WTC11 (cell line): ENCODE measurements around the gene RHBG.

Experiments
- CREM ChIP-seq: sonication (generic); formaldehyde crosslinking; IDR thresholded peaks from 2 replicates; pipeline ENCODE4 v1.8.1; 2022; ENCODE audit warnings: mild to moderate bottlenecking, missing genetic modification reagents, moderate library complexity
- ESRRA ChIP-seq: sonication (generic); formaldehyde crosslinking; IDR thresholded peaks from 2 replicates; pipeline ENCODE4 v1.8.1; 2022; ENCODE audit warnings: mild to moderate bottlenecking, missing genetic modification reagents, borderline replicate concordance
- FOXJ3 ChIP-seq: sonication (generic); formaldehyde crosslinking; IDR thresholded peaks from 2 replicates; pipeline ENCODE4 v1.9.0; 2021; ENCODE audit warnings: missing genetic modification reagents, mild to moderate bottlenecking, borderline replicate concordance
- JUN ChIP-seq: sonication (generic); formaldehyde crosslinking; IDR thresholded peaks from 2 replicates; pipeline ENCODE4 v1.8.0; 2023; ENCODE audit warnings: mild to moderate bottlenecking, missing genetic modification reagents
- NR3C1 ChIP-seq: sonication (generic); formaldehyde crosslinking; conservative IDR thresholded peaks from 2 replicates; pipeline ENCODE4 v1.8.1; 2023; ENCODE audit warnings: low read depth, mild to moderate bottlenecking, missing genetic modification reagents
- PRRX2 ChIP-seq: fragments of 250-450 bp; sonication (Bioruptor Pico); IDR thresholded peaks from 2 replicates; pipeline ENCODE4 v1.8.0; 2021; ENCODE audit warnings: mild to moderate bottlenecking
- SMAD3 ChIP-seq: sonication (generic); formaldehyde crosslinking; IDR thresholded peaks from 2 replicates; pipeline ENCODE4 v1.8.0; 2022; ENCODE audit warnings: missing genetic modification reagents, mild to moderate bottlenecking, borderline replicate concordance
- SMAD4 ChIP-seq: sonication (generic); formaldehyde crosslinking; IDR thresholded peaks from 2 replicates; pipeline ENCODE4 v1.8.0; 2022; ENCODE audit warnings: mild to moderate bottlenecking, missing genetic modification reagents
- SP1 ChIP-seq: sonication (generic); formaldehyde crosslinking; conservative IDR thresholded peaks from 2 replicates; pipeline ENCODE4 v1.8.1; 2022; ENCODE audit warnings: missing genetic modification reagents
- TP53 ChIP-seq: sonication (generic); formaldehyde crosslinking; IDR thresholded peaks from 2 replicates; pipeline ENCODE4 v1.8.1; 2023; ENCODE audit warnings: mild to moderate bottlenecking, missing genetic modification reagents
- TF ChIP-seq, protein P1 (sequence below): fragments of 200-600 bp; IDR thresholded peaks from 2 replicates; pipeline ENCODE4 v1.8.0; 2022; ENCODE audit warnings: antibody characterized with exemption
- TF ChIP-seq, protein P2 (sequence below): sonication (generic); formaldehyde crosslinking; IDR thresholded peaks from 2 replicates; pipeline ENCODE4 v1.8.1; 2023; ENCODE audit warnings: mild to moderate bottlenecking, missing genetic modification reagents, moderate library complexity
- TF ChIP-seq, protein P3 (sequence below): sonication (generic); formaldehyde crosslinking; IDR thresholded peaks from 2 replicates; pipeline ENCODE4 v1.8.1; 2022; ENCODE audit warnings: missing genetic modification reagents, borderline replicate concordance

DNA sequence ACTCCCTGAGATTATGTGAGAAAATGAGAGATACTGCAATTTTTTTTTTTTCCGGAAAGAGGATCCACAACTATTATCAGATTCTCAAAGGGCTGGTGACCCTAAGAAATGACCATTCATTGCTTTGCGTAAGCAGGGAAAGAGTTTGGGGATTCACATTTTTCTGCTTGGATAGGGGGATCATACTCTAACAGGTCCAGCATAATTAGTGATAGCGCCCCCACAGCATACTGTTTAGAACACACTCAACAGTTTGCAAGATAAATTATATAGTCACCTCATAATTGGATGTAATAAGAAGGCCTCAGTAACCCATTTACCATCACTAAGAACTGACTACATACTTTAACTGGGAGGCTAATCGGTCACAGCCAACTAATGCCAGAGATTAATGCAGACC is 32.8 kb upstream of the RHBG start:
- TF ChIP-seq, protein P1, sequence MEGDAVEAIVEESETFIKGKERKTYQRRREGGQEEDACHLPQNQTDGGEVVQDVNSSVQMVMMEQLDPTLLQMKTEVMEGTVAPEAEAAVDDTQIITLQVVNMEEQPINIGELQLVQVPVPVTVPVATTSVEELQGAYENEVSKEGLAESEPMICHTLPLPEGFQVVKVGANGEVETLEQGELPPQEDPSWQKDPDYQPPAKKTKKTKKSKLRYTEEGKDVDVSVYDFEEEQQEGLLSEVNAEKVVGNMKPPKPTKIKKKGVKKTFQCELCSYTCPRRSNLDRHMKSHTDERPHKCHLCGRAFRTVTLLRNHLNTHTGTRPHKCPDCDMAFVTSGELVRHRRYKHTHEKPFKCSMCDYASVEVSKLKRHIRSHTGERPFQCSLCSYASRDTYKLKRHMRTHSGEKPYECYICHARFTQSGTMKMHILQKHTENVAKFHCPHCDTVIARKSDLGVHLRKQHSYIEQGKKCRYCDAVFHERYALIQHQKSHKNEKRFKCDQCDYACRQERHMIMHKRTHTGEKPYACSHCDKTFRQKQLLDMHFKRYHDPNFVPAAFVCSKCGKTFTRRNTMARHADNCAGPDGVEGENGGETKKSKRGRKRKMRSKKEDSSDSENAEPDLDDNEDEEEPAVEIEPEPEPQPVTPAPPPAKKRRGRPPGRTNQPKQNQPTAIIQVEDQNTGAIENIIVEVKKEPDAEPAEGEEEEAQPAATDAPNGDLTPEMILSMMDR, result no peak
- TF ChIP-seq, protein P2, sequence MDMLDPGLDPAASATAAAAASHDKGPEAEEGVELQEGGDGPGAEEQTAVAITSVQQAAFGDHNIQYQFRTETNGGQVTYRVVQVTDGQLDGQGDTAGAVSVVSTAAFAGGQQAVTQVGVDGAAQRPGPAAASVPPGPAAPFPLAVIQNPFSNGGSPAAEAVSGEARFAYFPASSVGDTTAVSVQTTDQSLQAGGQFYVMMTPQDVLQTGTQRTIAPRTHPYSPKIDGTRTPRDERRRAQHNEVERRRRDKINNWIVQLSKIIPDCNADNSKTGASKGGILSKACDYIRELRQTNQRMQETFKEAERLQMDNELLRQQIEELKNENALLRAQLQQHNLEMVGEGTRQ (CRISPR knock-in tag), result no peak
- TF ChIP-seq SP1 (CRISPR knock-in tag), result no peak
- TF ChIP-seq JUN (CRISPR knock-in tag), result no peak
- TF ChIP-seq TP53, result no peak
- no peak for TF ChIP-seq SMAD4
- TF ChIP-seq SMAD3, result no peak
- no peak for TF ChIP-seq FOXJ3 (CRISPR knock-in tag)
- TF ChIP-seq PRRX2 (CRISPR knock-in tag), result no peak
- TF ChIP-seq ESRRA (CRISPR knock-in tag), result no peak
- no peak for TF ChIP-seq CREM (CRISPR knock-in tag)
- TF ChIP-seq, protein P3, sequence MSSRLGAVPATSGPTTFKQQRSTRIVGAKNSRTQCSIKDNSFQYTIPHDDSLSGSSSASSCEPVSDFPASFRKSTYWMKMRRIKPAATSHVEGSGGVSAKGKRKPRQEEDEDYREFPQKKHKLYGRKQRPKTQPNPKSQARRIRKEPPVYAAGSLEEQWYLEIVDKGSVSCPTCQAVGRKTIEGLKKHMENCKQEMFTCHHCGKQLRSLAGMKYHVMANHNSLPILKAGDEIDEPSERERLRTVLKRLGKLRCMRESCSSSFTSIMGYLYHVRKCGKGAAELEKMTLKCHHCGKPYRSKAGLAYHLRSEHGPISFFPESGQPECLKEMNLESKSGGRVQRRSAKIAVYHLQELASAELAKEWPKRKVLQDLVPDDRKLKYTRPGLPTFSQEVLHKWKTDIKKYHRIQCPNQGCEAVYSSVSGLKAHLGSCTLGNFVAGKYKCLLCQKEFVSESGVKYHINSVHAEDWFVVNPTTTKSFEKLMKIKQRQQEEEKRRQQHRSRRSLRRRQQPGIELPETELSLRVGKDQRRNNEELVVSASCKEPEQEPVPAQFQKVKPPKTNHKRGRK, result no peak
- no peak for TF ChIP-seq NR3C1
